Sigmoid colon (tissue), 4 donors: ENCODE data around the gene POLR1F.

Source experiments
- CTCF ChIP-seq, 4 experiments: fragments of 450-650 bp in 3 of 4; fragments of 200-600 bp in 1 of 4; IDR thresholded peaks; one replicate each; pipeline ENCODE4 v1.5.1; 2016 to 2019; ENCODE audit warnings: antibody characterized with exemption in 4 of 4, mild to moderate bottlenecking in 3 of 4, moderate library complexity in 2 of 4
- EP300 ChIP-seq, 4 donors: sonication (generic); formaldehyde crosslinking; IDR thresholded peaks; one replicate each; pipeline ENCODE4 v1.6.1; 2017; ENCODE audit warnings: antibody characterized with exemption in 4 of 4
- POLR2A ChIP-seq, 2 donors: fragments of 450-650 bp; IDR thresholded peaks; one replicate each; pipeline ENCODE4 v1.6.1; 2016; ENCODE audit warnings: antibody characterized with exemption in 2 of 2, mild to moderate bottlenecking in 2 of 2, moderate library complexity in 2 of 2
- POLR2AphosphoS5 ChIP-seq, 4 donors: sonication (generic); formaldehyde crosslinking; IDR thresholded peaks; one replicate each; pipeline ENCODE4 v1.6.1; 2017; ENCODE audit warnings: antibody characterized with exemption in 4 of 4

DNA sequence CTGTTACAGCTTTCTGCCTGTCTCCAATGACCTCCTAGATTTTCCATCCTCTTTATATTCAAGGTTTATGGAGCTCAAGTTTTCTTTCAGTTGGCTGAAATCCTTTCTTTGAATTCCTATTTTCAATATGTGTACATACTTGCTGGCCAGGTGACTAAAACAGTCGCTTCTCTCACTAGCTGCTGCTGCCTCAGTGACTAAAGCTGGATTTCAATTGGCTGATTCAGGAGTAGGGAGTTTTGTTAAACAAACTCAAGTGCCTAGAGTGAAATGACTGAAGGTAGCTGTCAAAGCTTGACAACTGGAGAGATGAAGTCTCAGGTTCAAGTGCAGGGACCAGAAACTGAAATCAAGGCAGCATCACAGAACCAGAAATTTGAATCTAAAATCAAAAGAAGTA, 6.7 kb upstream of the POLR1F start:
- no peak for TF ChIP-seq CTCF (IDR thresholded peaks at IDR 0.05)
- no peak for TF ChIP-seq EP300 (IDR thresholded peaks at IDR 0.05)
- no peak for TF ChIP-seq POLR2AphosphoS5 (IDR thresholded peaks at IDR 0.05)
- TF ChIP-seq POLR2A (IDR thresholded peaks at IDR 0.05), result no peak
